ENCODE results near the gene AOAH.
"Not testable (repeated sequence)": the region's sequence is repeated elsewhere in the genome, so short reads cannot be mapped to it uniquely, and the experiment has no call there.

AOAH gene

DNA sequence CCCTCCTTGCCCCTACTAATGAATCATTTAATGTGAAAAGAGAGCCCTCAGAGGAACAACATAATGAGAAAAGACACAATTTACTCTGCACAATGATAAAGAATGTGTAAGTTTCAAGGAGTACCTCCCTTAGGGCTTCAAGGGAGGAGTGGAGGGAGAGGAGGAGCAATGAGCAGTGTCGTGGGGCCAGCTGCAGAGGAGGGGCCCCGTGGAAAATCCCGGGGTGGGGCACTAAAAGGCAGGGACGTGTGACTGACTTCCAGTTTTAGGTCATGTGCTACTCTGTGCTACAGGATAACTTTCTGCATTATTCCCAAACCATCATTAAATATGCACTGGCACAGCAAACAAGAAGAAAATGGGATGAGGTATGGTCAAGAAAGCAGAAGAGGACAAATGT lies 226.5 kb downstream of the AOAH start:
- DNase-seq: no peak

DNA sequence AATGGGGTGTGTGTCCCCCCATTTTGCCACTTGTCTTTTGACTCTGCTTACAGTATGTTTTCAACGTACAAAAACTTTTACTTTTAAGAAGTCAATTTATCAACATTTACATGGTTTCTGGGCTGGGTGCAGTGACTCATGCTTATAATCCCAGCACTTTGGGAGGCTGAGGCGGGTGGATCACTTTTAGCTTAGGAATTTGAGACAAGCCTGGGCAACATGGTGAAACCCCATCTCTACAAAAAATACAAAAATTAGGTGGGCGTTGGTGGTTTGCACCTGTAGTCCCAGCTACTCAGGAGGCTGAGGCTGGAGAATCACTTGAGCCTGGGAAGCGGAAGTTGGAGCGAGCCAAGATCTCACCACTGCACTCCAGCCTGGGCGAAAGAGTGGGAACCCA lies 227.1 kb downstream of the AOAH start:
- DNase-seq: not testable (repeated sequence)

DNA sequence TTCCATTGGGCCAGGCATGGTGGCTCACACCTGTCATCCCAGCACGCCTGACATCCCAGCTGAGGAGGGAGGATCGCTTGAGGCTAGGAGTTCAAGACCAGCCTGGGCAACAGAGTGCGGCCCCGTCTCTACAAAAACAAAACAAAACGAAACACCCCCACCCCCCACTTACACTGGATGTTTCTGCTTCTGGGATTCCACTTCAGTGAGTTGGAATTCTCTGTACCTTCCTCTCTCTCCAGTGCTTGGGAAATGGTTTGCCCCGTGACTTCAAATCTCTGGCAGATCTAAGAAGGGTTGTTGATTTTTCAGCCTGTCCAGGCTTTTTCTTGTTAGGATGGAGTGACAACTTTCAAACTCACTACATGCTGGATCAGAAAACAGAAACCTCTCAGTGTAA lies 227.7 kb downstream of the AOAH start:
- no peak for DNase-seq

DNA sequence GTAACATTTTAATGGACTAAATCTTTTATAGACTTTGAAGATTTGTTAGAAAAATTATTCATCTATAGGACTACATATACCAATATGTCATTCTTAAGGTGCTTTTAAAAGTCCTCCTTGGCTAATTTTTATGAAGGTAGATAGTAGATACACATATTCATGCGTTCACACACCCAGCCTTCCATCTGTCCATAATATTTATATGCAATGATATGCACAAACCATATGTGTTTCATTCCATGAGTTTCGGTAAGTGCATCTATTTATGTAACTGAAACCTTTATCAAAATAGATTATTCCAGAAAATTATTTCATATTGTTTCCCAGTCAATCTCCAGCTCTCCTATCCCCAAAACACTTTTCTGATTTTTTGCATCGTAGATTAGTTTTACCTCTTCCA lies 233.0 kb downstream of the AOAH start:
- DNase-seq: no peak

DNA sequence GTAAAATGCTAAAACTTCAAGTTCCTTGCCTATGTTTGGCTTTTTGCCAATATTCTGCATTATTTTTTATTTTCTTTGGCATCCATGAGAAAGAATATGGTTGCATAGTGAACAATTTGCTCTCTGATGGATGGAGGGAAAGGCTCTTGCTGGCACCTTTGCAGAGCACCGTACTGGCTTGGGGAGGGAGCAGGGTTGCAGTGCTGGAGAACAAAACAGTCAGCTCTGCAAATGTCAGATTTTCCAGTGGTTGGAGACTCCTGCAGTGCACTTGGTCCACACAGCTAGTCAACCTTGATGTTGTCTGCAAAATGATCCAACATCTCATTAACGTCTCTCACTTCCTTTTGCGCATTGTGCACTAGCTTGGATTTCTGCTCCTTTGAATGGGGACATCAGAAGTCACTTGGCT lies 233.9 kb downstream of the AOAH start:
- no peak for DNase-seq

DNA sequence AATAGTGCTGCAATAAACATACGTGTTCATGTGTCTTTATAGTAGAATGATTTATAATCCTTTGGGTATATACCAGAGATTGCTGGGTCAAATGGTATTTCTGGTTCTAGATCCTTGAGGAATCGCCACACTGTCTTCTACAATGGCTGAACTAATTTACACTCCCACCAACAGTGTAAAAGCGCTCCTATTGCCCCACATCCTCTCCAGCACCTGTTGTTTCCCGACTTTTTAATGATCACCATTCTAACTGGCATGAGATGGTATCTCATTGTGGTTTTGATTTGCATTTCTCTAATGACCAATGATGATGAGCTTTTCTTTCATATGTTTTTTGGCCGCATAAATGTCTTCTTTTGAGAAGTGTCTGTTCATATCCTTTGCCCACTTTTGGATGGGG lies 235.6 kb downstream of the AOAH start:
- DNase-seq: not testable (repeated sequence)

DNA sequence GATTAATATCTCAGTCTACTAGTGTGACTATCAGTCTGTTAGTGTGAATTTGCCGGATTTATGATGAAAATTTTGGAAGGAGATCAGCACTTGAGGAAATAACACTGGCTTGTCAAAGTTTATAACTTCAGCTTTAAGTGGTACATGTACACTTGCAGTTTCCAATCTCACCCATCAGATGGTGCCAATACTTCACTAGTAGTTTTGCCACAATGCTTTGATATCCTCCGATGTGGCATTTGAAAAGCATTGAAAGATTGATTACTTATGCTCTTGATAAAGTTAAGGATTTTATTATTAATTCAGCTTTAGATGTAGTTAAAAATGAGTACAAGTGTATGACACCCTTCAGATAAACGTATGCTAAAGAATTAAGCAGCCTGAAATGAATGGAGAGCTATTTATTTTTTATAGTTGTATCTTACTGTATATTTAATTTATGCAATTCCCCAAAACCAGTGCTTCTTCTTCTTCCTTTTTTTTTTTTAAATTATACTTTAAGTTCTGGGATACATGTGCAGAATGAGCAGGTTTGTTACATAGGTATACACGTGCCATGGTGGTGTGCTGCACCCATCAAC lies 236.4 kb downstream of the AOAH start:
- peak; percentile 78 for DNase-seq

DNA sequence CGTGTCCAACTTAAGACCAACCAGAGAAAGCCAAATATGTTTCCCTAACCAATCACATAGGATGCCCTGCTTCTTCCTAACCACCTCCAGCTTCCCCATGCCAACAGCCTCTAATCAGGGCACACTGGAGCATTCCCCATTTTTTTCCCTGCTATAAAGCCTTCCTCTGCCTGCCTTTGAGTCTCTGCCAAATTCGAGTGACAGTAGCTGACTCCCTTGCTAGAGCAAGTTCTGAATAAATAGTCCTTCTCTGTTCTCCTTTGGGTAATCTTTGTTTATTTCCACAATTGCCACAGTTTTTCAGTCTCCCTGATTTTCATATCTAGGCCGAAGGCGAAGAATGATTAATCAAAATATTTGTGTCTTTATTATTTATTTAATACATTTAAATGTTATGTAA lies 238.0 kb downstream of the AOAH start:
- DNase-seq: no peak

DNA sequence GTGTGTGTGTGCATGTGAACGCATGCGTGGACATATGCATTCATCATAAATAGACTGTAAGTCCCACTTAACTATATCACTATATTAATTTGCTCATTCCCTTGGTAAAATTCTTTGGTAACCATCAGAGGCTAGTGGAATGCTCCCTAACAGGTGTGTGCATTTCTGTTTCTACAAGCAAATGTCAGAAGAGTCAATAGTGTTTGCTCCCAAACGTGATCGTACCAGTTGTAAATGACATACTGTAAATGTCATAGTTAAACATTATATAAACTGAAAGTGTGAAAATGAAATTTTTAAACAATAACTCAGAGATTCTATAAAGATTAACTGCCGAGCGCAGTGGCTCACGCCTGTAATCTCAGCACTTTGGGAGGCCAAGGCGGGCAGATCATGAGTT lies 240.0 kb downstream of the AOAH start:
- no peak for DNase-seq

DNA sequence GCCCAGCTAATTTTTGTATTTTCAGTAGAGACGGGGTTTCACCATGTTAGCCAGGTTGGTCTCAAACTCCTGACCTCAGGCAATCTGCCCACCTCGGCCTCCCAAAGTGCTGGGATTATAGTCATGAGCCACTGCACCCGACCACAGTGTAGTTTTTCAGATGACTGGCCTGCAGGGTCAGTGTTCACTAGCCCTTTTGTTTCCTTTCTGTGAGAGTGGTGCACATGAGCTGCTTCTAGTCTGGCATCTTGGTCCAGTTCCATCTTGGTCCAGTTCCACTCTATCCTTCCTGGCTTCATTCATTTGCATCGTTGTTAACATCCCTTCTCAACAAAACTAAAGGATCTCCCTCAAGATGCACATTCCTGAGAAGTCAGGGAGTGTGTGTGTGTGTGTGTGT lies 240.4 kb downstream of the AOAH start:
- not testable (repeated sequence) for DNase-seq

DNA sequence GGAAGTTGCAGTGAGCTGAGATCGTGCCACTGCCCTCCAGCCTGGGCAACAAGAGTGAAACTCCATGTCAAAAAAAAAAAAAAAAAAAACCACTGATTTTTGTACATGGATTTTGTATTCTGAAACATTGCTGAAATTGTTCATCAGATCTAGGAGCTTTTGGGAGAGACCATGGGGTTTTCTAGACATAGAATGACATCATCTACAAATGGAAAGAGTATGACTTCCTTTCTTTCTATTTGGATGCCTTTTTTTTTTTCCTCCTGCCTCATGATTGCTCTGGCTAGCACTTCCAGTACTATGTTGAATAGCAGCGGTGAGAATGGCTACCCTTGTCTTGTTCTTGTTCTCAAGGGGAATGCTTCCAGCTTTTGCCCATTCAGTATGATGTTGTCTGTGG lies 245.5 kb downstream of the AOAH start:
- DNase-seq: no peak

DNA sequence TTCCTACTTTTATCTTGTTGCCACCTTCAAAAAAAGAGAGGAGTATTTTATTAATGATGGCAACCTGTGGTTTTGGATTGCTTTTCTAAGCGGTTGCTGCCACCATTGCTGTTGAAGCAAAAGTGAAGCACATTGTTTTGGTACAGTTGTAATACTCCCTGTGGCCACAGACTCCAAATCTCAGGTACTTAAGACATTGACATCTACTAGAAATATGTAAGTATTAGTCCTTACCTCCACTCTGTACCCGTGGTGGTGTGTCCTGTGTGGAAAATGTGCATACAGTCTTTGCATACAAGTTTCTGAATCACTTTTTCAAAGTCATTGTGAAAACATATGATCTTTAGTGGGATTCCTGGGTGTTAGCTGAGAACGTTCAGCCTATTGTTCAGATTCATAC lies 248.9 kb downstream of the AOAH start:
- peak; percentile 61 for DNase-seq

DNA sequence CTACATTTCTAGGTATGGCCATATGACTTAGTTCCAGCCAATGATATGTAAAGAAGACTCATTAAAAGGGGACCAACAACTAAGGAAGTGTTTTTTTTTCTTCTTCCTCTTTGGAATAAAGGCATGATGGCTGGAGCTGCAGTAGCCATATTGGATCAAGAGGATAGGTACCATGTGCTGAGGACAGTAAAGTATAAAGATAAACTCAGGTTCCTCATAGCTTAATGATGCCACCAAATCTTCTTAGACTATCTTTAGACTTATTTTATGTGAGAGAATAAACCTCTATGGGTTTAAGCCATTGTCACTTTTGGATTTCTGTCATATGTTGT lies 249.3 kb downstream of the AOAH start:
- no peak for DNase-seq

DNA sequence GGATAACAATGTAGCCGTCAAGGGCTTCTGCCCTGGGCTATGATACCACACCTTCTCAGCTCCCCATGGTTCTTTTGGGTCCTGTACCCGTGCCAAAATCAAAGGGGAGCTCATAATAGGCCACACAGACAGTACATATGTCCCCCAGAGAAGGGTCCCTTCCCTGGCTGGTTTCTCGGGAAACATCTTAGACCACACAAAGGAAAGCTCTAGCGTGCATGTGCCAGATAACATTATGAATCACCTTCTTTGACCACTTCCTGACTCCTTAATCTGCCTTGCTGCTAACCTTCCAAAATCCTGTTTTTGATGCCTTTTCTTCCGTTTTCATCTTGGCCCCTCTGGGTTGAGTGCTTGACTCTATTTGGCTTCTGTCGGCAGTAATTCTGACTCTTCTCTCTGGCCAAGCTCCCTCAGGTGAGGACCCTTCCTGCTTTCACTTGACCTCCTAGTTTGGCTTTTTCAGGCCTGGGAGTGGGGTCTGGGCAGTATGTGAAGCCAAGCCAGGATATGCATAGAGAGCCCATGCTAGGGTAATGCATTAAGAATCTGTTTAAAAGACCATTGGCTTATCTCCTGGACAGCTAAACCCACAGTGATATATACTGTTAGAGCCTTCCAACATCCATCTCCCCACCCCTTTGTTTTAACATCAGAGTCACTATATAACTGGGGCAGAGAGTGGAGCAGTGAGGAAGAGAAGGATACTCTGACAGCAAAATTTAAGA lies 249.8 kb downstream of the AOAH start:
- DNase-seq: peak; percentile 67

DNA sequence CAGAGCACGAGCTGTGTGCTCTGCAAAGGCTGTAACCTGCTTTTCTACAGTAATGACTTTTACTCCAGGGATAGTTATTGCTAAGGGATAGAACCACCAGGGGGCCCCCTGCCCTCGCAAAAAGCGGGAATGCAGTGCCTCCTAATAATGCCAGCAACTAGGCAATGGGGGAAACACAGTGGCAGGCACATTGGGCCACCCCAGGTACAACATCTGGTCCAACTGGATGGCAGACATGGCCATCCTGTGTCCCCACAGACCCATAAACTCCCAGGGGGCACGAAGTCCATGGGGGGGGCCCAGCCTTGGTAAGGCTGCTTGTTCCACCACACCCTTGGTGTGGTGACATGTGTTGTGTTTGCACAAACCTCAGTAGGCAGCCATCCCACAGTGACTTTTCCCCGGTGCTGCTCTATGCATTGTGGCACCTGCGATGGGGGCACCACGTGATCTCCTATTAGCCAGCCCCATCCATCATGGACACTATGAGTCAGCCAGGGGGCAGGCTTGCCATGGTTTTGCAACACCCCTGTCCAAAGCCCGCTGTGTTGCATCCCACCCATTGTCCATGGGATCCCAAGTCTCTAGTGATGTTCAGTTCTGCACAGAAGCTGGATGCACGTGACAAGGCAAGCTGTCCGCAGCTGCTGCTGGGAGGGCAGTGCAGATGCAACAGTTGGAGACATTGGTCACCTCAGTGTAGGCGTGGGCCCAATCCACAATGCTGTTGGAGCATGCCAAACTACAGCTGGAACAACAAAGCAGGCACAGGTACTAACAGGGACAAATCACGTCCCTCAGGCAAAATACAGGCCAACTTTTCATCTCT lies 250.6 kb downstream of the AOAH start:
- peak; percentile 71 for DNase-seq

DNA sequence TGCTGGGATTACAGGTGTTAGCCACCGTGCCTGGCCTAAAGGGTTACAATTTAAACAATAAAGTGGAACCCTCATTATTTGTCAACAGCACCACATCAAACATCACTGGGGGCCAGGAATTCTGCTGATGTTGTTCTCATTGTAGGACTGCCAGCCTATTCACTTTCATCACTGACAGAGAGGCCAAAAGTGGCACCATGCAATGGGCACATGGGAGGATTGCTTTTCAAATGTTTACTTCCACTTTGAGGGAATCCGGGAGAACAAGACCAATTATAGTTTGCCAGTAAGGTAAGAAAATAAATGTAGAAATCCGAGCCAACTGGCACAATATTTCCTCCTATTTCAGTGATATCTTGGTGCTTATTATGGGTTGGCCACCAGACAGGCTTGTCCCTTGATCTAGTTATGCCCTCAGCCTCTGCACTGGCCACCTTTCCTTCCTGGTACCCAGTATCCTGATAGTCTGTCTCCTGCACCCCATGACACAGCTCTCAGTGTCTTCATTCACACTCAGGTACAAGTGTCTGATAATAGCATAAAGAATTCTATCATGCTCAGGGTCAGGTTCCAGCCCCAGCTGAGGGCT lies 252.1 kb downstream of the AOAH start:
- DNase-seq: no peak

DNA sequence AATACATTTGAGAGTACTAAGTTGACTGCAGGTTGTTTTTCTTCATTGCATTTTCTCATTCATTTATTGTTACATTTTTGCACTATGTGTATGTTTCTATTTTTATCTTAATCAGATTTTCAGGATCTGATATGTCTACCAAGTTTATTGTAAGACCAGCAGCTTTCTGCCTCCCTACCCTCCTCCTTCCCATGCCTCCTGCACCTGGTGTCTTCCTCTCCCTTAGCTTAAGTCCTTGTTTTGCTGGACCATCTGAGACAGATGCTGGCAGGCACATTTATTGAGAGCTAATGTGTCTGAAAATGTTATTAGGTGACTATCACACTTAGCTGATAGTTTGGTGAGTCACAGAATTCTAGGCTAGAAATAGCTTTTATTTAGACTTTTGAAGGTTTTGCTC lies 255.1 kb downstream of the AOAH start:
- no peak for DNase-seq

DNA sequence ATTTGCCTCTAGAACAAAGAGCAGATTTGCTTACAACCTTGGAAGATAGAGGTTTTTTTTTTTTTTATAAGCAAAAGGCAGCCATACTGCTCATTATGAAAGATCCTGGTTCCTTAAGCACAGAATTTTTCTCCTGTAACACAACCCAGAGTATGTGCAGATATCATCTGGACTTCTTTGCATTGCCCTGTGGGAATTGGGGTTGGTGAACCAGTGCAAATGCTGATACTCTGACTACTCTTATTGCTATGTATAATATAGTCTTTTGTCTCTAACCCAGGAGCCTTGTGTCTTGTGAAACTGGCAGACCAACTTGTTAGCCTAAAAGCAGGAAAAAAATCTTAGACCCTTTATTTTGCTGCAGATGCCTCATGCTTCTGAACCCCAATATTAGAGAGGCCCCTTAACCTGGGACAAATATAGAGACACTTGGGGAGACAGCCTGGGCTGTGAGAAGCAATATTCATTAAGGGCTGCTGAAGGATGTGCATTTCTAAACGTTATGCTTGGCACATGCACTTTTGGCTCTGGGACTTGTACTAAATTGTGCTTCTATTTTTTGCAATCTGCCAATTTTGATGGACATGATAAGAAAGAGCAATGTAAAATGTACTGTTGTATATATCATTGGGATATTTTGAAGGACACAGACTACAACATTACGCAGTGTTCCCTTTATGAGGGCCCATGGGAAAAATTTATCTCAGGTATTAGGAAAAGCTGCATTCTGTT lies 255.8 kb downstream of the AOAH start:
- no peak for DNase-seq

DNA sequence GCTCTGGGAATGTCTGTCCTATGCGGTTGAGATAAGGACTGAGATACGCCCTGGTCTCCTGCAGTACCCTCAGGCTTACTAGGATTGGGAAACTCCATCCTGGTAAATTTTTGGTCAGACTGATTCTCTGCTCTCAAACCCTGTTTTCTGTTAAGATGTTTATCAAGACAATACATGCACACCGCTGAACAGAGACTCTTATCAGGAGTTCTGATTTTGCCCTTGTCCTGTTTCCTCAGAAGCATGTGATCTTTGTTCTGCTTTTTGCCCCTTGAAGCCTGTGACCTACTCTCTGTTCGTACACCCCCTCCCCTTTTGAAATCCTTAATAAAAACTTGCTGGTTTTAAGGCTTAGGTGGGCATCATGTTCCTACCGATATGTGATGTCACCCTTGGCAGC lies 258.3 kb downstream of the AOAH start:
- not testable (repeated sequence) for DNase-seq

DNA sequence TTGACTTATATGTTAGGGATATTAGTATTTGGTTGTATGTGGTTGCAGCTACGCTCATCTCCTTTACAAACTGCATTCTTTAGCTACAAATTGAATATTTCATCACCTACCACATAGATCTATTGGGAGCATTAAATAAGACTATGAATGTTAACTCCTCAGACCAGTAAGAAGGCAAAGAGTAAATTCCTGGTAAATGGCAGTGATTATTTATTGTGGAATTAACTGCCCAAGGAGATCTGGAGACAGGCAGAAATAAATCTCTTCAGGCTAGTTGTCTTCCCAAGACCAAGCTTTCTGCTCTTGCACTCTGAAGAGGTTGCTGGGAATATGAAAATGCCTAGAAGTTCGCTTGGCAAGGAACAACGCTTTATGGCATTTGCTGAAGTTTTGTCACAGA lies 260.0 kb downstream of the AOAH start:
- DNase-seq: no peak
